Measurements from ENCODE around the gene OR56A4. TPM values are rescaled to one million over a fixed set of nuclear protein-coding genes. Genes with fewer than 3 reads are reported as not detected.

OR56A4 gene
- total and polyA plus RNA-seq, 4 donors, result 0.05 TPM; not detected in 3

GRCh38 chr11:6002202-6002699, 4.5 kb downstream of the OR56A4 start (continued):
- TF ChIP-seq REST (IDR thresholded peaks at IDR 0.05) (no peak), RAD21 (IDR thresholded peaks at IDR 0.05) (no peak)

- DNase-seq (ENCODE audit: low spot score), result no peak
- TF ChIP-seq RXRA (IDR thresholded peaks at IDR 0.05) (no peak), HNF4A (conservative IDR thresholded peaks at IDR 0.05) (no peak), JUND (IDR thresholded peaks at IDR 0.05) (no peak), GABPA (IDR thresholded peaks at IDR 0.05 in 1 of 2, conservative IDR thresholded peaks at IDR 0.05 in 1 of 2) (no peak), ATF3 (IDR thresholded peaks at IDR 0.05) (no peak), NR2F2 (IDR thresholded peaks at IDR 0.05) (no peak), REST (IDR thresholded peaks at IDR 0.05) (no peak), YY1 (IDR thresholded peaks at IDR 0.05) (no peak), FOXA2 (IDR thresholded peaks at IDR 0.05) (no peak), HNF4G (IDR thresholded peaks at IDR 0.05) (no peak), TAF1 (conservative IDR thresholded peaks at IDR 0.05) (no peak), FOXA1 (IDR thresholded peaks at IDR 0.05) (no peak), SP1 (IDR thresholded peaks at IDR 0.05) (no peak), ZBTB33 (IDR thresholded peaks at IDR 0.05) (no peak)
- Histone ChIP-seq H3K9ac (ENCODE audit: low read depth in 1 of 2, low read length in 2 of 2) (no peak overlapping the region), H3K9me3 (ENCODE audit: control insufficient read depth in 4 of 4, low read length in 3 of 4) (no peaks in the 10 kb centered on the region), H3K27me3 (ENCODE audit: control insufficient read depth in 4 of 4, insufficient read depth in 4 of 4, low read length in 3 of 4) (no peaks in the 10 kb centered on the region), H3K4me3 (ENCODE audit: low read depth in 1 of 3, low read length in 3 of 3) (no peak overlapping the region), H3K36me3 (ENCODE audit: control insufficient read depth in 4 of 4, insufficient read depth in 3 of 4, low read depth in 1 of 4, low read length in 3 of 4) (no peaks in the 10 kb centered on the region), H3K4me1 (ENCODE audit: control insufficient read depth in 4 of 4, insufficient read depth in 4 of 4, low read length in 3 of 4) (no peaks in the 10 kb centered on the region), H3K27ac (ENCODE audit: low read depth in 1 of 2, low read length in 2 of 2) (no peak overlapping the region)
- 86% methylated on average over 14 of the region's 14 CpGs for WGBS
These were observed 12.0 kb downstream of the OR56A4 start for GRCh38 chr11:5994791-5995190.
